ENCODE measurements around the gene HPGDS. TPM values are rescaled to one million over a fixed set of nuclear protein-coding genes. Genes with fewer than 3 reads are reported as not detected.
"Not testable (repeated sequence)": the region's sequence is repeated elsewhere in the genome, so short reads cannot be mapped to it uniquely, and the experiment has no call there.

HPGDS gene
- total RNA-seq, 2 donors from 2014 or later: 0.63 TPM; not detected in 1

DNA sequence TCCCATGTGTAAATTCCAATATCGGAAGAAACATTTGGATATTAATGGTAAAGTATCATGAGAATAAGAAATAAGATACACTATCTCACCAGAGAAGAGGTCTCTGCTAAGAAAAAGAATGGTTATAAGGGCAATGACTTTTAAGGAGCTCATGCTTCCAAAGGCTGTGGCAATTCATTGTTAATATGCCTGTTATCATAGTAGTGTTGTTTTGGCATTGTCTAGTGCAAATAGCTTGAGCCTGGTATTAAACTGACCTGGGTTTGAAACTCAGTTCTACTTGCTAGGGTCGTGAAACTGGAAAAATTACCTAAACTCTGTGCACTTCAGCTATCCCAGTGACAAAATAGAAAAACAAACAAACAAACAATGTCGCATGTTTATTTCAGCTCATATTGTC lies 8.8 kb downstream of the HPGDS start:
- no peaks in the 10 kb centered on the region for H3K27me3 ChIP-seq
- H3K4me1 ChIP-seq: no peaks in the 10 kb centered on the region
- TF ChIP-seq, protein P1, sequence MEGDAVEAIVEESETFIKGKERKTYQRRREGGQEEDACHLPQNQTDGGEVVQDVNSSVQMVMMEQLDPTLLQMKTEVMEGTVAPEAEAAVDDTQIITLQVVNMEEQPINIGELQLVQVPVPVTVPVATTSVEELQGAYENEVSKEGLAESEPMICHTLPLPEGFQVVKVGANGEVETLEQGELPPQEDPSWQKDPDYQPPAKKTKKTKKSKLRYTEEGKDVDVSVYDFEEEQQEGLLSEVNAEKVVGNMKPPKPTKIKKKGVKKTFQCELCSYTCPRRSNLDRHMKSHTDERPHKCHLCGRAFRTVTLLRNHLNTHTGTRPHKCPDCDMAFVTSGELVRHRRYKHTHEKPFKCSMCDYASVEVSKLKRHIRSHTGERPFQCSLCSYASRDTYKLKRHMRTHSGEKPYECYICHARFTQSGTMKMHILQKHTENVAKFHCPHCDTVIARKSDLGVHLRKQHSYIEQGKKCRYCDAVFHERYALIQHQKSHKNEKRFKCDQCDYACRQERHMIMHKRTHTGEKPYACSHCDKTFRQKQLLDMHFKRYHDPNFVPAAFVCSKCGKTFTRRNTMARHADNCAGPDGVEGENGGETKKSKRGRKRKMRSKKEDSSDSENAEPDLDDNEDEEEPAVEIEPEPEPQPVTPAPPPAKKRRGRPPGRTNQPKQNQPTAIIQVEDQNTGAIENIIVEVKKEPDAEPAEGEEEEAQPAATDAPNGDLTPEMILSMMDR (IDR thresholded peaks at IDR 0.05): no peak
- no peaks in the 10 kb centered on the region for H3K9me3 ChIP-seq
- H3K4me3 ChIP-seq: no peak overlapping the region
- H3K27ac ChIP-seq: no peak overlapping the region
- no peak for DNase-seq (ENCODE audit: low spot score)
- H3K36me3 ChIP-seq: no peaks in the 10 kb centered on the region

DNA sequence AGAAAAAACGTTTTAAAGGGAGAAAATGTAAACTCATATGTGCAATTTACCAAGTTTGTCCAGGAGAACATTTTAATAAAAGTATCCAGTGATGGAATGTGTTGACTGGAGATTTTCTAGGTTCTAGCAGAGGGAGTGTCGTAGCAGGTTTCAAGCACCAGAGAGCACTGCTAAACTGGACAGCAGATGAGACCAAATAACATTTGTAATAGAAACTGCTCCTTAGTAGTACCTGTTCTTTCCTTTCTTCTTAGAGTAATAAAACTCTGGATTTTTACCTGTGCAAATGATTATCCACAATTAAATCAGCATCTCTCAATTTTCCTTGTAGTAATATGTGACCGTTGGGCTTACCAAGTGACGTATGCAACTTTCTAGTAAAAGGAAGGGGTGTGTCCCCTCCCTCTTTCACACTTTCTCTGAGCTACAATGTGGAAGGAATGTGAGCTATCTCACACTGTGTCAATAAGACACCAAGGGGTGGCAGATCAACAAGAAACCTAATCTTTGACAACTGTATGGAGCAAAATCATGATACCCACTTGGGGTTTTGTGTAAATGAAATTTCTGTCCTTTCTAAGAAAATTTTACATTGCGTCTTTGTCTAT lies 9.5 kb downstream of the HPGDS start:
- no peaks in the 10 kb centered on the region for H3K36me3 ChIP-seq
- H3K4me1 ChIP-seq: no peaks in the 10 kb centered on the region
- no peak for DNase-seq (ENCODE audit: low spot score)
- no peak overlapping the region for H3K4me3 ChIP-seq
- no peak overlapping the region for H3K27ac ChIP-seq
- TF ChIP-seq, protein P1 (IDR thresholded peaks at IDR 0.05): peak in 1 of 2 donors; percentile 64
- H3K27me3 ChIP-seq: no peaks in the 10 kb centered on the region
- no peaks in the 10 kb centered on the region for H3K9me3 ChIP-seq

DNA sequence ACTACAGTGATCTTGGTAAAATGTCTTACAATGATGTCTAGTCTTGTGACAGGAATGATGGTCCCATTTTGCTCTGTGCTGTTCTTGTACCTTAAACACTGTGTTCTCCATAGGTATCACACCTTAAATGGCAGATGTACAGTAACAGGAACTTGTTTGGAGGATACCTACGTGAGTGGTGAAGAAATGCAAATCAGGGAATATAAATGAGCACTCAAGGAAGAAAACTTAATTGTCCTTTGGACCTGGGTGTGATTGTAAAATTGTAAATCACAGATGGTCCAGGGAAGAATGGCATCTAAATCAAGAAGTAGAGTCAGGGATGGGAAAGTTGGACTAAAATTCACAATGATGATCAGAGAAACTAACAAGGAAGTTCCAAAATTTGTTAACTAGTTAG lies 12.7 kb downstream of the HPGDS start:
- H3K27ac ChIP-seq: no peak overlapping the region
- H3K4me3 ChIP-seq: no peak overlapping the region
- no peaks in the 10 kb centered on the region for H3K4me1 ChIP-seq
- TF ChIP-seq, protein P1 (IDR thresholded peaks at IDR 0.05): no peak
- peaks cover 10 to 15% of the 10 kb centered on the region in 2 donors for H3K9me3 ChIP-seq
- no peaks in the 10 kb centered on the region for H3K36me3 ChIP-seq
- DNase-seq (ENCODE audit: low spot score): no peak
- H3K27me3 ChIP-seq: no peaks in the 10 kb centered on the region

DNA sequence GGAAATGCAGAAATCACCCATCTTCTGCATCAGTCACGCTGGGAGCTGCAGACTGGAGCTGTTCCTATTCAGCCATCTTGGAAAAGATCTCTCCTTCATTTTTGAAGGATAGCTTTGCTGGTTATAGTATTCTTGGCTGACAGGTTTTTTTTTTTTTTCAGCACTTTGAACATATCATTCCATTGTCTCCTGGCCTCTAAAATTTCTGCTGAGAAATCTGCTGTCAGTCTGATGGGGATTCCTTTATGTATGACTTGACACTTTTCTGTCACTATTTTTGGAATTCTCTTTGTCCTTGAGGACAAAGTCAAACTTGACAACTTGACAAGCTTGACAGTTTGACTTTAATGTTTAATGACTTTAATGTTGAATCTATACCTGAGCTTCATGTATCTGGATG lies 16.8 kb downstream of the HPGDS start:
- peaks cover 10 to 15% of the 10 kb centered on the region in 2 donors for H3K9me3 ChIP-seq
- no peak for DNase-seq (ENCODE audit: low spot score)
- H3K36me3 ChIP-seq: no peaks in the 10 kb centered on the region
- H3K4me3 ChIP-seq: no peak overlapping the region
- no peaks in the 10 kb centered on the region for H3K4me1 ChIP-seq
- TF ChIP-seq, protein P1 (IDR thresholded peaks at IDR 0.05): no peak
- H3K27ac ChIP-seq: no peak overlapping the region
- H3K27me3 ChIP-seq: no peaks in the 10 kb centered on the region

DNA sequence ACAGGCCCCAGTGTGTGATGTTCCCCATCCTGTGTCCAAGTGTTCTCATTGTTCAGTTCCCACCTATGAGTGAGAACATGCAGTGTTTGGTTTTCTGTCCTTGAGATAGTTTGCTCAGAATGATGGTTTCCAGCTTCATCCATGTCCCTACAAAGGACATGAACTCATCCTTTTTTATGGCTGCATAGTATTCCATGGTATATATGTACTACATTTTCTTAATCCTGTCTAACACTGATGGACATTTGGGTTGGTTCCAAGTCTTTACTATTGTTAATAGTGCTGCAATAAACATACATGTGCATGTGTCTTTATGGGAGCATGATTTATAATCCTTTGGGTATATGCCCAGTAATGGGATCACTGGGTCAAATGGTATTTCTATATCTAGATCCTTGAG lies 22.7 kb downstream of the HPGDS start:
- not testable (repeated sequence) for H3K4me1 ChIP-seq; DNase-seq (ENCODE audit: low spot score); H3K27ac ChIP-seq; H3K9me3 ChIP-seq; H3K4me3 ChIP-seq; H3K27me3 ChIP-seq; H3K36me3 ChIP-seq

DNA sequence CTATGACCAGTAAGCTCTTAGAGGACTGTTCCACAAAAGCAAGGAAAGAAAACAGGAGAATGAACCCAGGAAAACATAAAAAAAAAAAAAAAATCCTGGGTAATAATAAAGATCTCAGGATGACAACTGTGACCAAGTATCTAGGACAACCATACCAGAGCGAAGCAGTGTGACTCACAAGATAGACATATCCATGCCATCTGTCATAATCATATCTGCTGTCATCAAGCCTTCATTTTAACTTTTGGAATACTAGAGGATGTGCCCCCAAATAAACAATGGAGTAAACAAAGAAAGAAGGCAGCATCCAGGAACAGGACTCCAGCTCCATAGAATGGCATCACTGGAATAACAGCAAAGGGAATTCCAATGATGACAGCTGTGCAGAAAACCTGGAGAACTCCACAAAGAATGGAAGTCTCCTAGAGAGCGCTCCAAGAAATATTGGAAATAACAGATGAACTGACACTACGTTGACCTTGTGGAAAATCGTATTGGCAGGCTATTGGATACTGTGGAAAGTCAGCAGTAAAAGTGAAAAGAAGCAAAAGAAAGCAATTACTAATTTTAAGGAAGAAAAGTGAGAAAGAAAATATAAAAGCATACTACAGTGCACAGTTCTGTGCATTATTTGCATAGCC lies 35.3 kb downstream of the HPGDS start:
- Histone ChIP-seq H3K4me1 (peaks cover 0 to 6% of the 10 kb centered on the region in 2 donors), H3K4me3 (no peak overlapping the region), H3K36me3 (no peaks in the 10 kb centered on the region), H3K9me3 (no peaks in the 10 kb centered on the region), H3K27ac (no peak overlapping the region), H3K27me3 (no peaks in the 10 kb centered on the region)
- no peak for DNase-seq (ENCODE audit: low spot score)
- TF ChIP-seq, protein P1 (IDR thresholded peaks at IDR 0.05): no peak

All from right atrium auricular region (tissue), 2 donors.